Common myeloid progenitor, CD34-positive (primary cell): Measurements from ENCODE around the gene DLAT.
A peak's percentile ranks its signal among the peaks of the same experiment; 100 is the strongest.
"Not testable (repeated sequence)": the region's sequence is repeated elsewhere in the genome, so short reads cannot be mapped to it uniquely, and the experiment has no call there.

Source experiments
- CTCF ChIA-PET: fragments of 350-600 bp; sonication (Branson Sonifier 250); formaldehyde crosslinking; loops from one replicate; lab custom pipeline; 2021; ENCODE audit warnings: antibody characterized with exemption; lab: Charles Lee
- POLR2A ChIA-PET: fragments of 350-600 bp; sonication (Branson Sonifier 250); formaldehyde crosslinking; loops from one replicate; lab custom pipeline; 2021; ENCODE audit warnings: antibody characterized with exemption; lab: Charles Lee
- DNase-seq, 3 donors: peaks; one replicate each; pipeline versions ENCODE4 v3.0.0 to v3.0.0-alpha.2; 2013
- H3K27ac ChIP-seq, 2 experiments: 1 replicate in 1 of 2; 2 replicates in 1 of 2; pipeline ENCODE4 v1.7.0; 2013; ENCODE audit warnings: inconsistent platforms in 2 of 2, low read length in 2 of 2, mild to moderate bottlenecking in 2 of 2, low read depth in 1 of 2, moderate library complexity in 1 of 2; ENCODE audit not compliant: severe bottlenecking in 2 of 2, insufficient read depth in 1 of 2, poor library complexity in 1 of 2
- H3K27me3 ChIP-seq, 5 experiments: replicated peaks in 2 of 5; 1 replicate in 3 of 5; 2 replicates in 2 of 5; pipeline versions ENCODE4 v1.6.1 to v1.7.0; 2013; ENCODE audit warnings: low read length in 4 of 5, mild to moderate bottlenecking in 2 of 5, moderate library complexity in 2 of 5, inconsistent platforms in 1 of 5; ENCODE audit not compliant: insufficient read depth in 5 of 5, control insufficient read depth in 4 of 5
- H3K36me3 ChIP-seq, 4 experiments: 1 replicate in 2 of 4; 2 replicates in 2 of 4; pipeline versions ENCODE4 v1.6.1 to v1.7.0; 2013; ENCODE audit warnings: low read length in 3 of 4, control low read depth in 1 of 4, mild to moderate bottlenecking in 1 of 4; ENCODE audit not compliant: control insufficient read depth in 4 of 4, insufficient read depth in 4 of 4
- H3K4me1 ChIP-seq, 4 experiments: 1 replicate in 3 of 4; 2 replicates in 1 of 4; pipeline versions ENCODE4 v1.6.1 to v1.7.1; 2013; ENCODE audit warnings: low read length in 3 of 4, mild to moderate bottlenecking in 3 of 4, control low read depth in 1 of 4, inconsistent platforms in 1 of 4, moderate library complexity in 1 of 4; ENCODE audit not compliant: control insufficient read depth in 4 of 4, insufficient read depth in 4 of 4; ENCODE audit errors: control extremely low read depth in 1 of 4
- H3K4me3 ChIP-seq, 7 experiments: 1 replicate in 4 of 7; 2 replicates in 3 of 7; pipeline versions ENCODE4 v1.5.1 to v1.7.0; 2013; ENCODE audit warnings: mild to moderate bottlenecking in 7 of 7, low read length in 6 of 7, moderate library complexity in 6 of 7, inconsistent platforms in 2 of 7, low read depth in 2 of 7, control low read depth in 1 of 7; ENCODE audit not compliant: insufficient read depth in 4 of 7, control insufficient read depth in 1 of 7; ENCODE audit errors: extremely low read depth in 1 of 7
- H3K9me3 ChIP-seq, 5 experiments: 1 replicate in 4 of 5; 2 replicates in 1 of 5; pipeline versions ENCODE4 v1.6.1 to v1.7.1; 2013; ENCODE audit warnings: low read length in 4 of 5, mild to moderate bottlenecking in 2 of 5, inconsistent platforms in 1 of 5, low read depth in 1 of 5, moderate library complexity in 1 of 5; ENCODE audit not compliant: control insufficient read depth in 4 of 5, insufficient read depth in 2 of 5; ENCODE audit errors: control extremely low read depth in 1 of 5
- WGBS: methylation state at CpG from one replicate; pipeline ENCODE4 v1.1.5; 2013; ENCODE audit not compliant: insufficient coverage; 5-methylcytosine and 5-hydroxymethylcytosine counted together

DLAT gene

GRCh38 chr11:111992206-111992855 lies 32.9 kb upstream of the DLAT start:
- no peak for DNase-seq
- no peaks in the 10 kb centered on the region for H3K27me3 ChIP-seq
- no peak overlapping the region for H3K4me3 ChIP-seq
- CTCF ChIA-PET = interaction anchor here (1.2 to 5.4 kb wide), 4 partner anchors 11 to 62 kb away, joined by 3 to 37 read pairs (median 8); no protein-coding TSS in a partner anchor
- WGBS = 100% methylated on average over 1 of the region's 3 CpGs
- H3K27ac ChIP-seq = no peak overlapping the region
- no peaks in the 10 kb centered on the region for H3K9me3 ChIP-seq
- H3K4me1 ChIP-seq = no peaks in the 10 kb centered on the region
- H3K36me3 ChIP-seq = peaks cover 0 to 11% (median 3%) of the 10 kb centered on the region in 4 experiments
- POLR2A ChIA-PET = no interaction called here

DNA sequence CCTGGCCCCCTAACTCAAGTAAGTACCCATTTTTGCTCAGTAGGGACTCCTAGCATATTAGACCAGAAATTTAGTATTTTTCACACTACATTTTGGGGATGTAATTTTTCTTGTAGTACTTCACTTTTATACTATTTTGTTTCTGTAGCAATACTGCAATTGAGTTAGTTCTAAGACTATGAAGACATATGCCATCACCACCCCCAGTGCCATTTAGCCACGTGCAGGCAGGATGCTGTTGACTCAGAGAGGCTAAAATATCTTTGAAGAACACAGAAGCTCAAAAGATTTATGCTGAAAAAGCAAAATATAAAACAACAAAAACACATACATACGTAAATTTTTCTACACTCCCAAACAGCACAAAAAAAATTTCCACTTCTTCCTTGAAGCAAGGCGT lies 29.1 kb upstream of the DLAT start:
- Histone ChIP-seq H3K36me3 (peaks cover 0 to 11% (median 3%) of the 10 kb centered on the region in 4 experiments), H3K27me3 (no peaks in the 10 kb centered on the region), H3K4me1 (no peaks in the 10 kb centered on the region), H3K27ac (no peak overlapping the region), H3K4me3 (no peak overlapping the region), H3K9me3 (no peaks in the 10 kb centered on the region)
- ChIA-PET CTCF (interaction anchor here (1.6 kb wide), 1 partner anchor 26 kb away, joined by 3 read pairs; no protein-coding TSS in a partner anchor), POLR2A (interaction anchor here (0.5 kb wide), 1 partner anchor 437 kb away, joined by 5 read pairs; no protein-coding TSS in a partner anchor)
- 94% methylated on average over 3 of the region's 3 CpGs for WGBS
- DNase-seq = no peak

DNA sequence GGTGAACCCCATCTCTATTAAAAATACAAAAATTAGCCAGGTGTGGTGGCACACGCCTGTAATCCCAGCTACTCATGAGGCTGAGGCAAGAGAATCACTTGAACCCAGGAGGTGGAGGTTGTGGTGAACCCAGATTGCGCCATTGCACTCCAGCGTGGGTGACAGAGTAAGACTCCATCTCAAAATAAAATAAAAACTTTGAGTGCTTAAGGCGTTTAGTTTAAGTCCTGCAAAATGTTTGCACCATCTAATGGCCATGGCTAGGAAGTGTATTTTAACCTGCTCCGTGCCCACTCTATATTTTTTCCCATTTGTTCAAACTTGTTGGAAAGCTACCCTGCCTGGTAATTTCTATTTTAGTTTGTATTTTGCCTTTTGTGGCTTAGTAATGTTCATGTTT lies 28.5 kb upstream of the DLAT start:
- not testable (repeated sequence) for H3K4me3 ChIP-seq, H3K27me3 ChIP-seq, H3K9me3 ChIP-seq, H3K27ac ChIP-seq, H3K4me1 ChIP-seq
- POLR2A ChIA-PET = interaction anchor here (0.5 kb wide), 1 partner anchor 437 kb away, joined by 5 read pairs; no protein-coding TSS in a partner anchor
- peak; percentile 20 to 42 (median 37) for DNase-seq
- WGBS = 85% methylated on average over 4 of the region's 5 CpGs
- peaks cover 0 to 11% (median 3%) of the 10 kb centered on the region in 4 experiments for H3K36me3 ChIP-seq
- CTCF ChIA-PET = interaction anchor here (0.8 to 2.3 kb wide), 4 partner anchors 15 to 66 kb away, joined by 3 to 9 read pairs (median 6); no protein-coding TSS in a partner anchor

- Histone ChIP-seq H3K36me3 (peaks cover 0 to 3% (median 1%) of the 10 kb centered on the region in 4 experiments), H3K27me3 (no peaks in the 10 kb centered on the region), H3K4me3 (no peak overlapping the region), H3K4me1 (no peaks in the 10 kb centered on the region), H3K9me3 (no peaks in the 10 kb centered on the region), H3K27ac (no peak overlapping the region)
- ChIA-PET POLR2A (no interaction called here), CTCF (no interaction called here)
- no peak for DNase-seq
These were observed 26.1 kb upstream of the DLAT start for GRCh38 chr11:111999111-111999510.

DNA sequence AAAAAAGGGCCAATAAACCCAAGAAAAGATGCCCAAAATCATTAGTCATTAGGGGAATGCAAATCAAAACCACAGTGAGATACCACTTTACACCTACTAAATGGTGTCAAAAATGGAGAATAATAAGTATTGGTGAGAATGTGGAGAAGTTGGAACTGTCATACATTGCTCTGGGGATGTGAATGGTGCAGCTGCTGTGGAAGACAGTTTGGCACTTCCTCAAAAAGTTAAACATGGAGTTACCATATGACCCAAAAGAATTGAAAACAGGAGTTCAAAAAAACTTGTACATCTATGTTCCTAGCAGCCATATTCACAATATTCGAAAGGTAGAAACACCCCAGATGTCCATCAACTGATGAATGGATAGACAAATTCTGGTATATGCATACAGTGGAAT lies 24.5 kb upstream of the DLAT start:
- no peak for DNase-seq
- Histone ChIP-seq H3K9me3 (no peaks in the 10 kb centered on the region), H3K4me1 (no peaks in the 10 kb centered on the region), H3K36me3 (no peaks in the 10 kb centered on the region), H3K27me3 (no peaks in the 10 kb centered on the region), H3K27ac (no peak overlapping the region), H3K4me3 (no peak overlapping the region)
- no CpG with 5 or more reads among the region's 1 CpG for WGBS
- CTCF ChIA-PET = interaction anchor here (1.4 kb wide), 1 partner anchor 67 kb away, joined by 4 read pairs; no protein-coding TSS in a partner anchor
- POLR2A ChIA-PET = no interaction called here

DNA sequence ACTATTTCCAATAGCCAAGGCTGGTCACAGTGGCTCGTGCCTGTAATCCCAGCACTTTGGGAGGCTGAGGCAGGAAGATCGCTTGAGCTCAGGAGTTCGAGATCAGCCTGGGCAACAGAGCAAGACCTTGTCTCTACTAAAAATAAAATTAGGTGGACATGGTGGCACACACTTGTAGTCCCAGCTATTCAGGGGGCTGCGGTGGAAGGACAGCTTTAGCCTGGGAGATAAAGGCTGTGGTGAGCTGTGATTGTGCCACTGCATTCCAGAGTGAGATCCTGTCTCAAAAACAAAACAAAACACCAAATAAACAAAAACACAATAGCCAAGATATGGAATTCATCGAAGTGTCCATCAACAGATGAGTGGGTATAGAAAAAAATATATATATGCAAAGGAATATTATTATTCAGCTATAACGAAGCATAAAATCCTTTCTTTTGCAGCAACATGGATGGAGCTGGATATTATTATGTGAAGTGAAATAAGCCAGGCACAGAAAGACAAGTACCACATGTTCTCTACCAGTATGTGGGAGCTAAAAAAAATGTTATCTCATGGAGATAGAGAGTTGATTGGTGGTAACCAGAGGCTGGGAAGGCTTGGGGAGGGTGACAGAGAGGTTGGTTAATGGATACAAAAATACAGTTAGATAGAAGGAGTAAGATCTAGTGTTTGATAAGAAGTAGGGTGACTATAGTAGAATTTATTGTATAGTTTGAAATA lies 22.6 kb upstream of the DLAT start:
- WGBS = 100% methylated on average over 3 of the region's 6 CpGs
- Histone ChIP-seq H3K36me3 (no peaks in the 10 kb centered on the region), H3K4me3 (no peak overlapping the region), H3K9me3 (no peaks in the 10 kb centered on the region), H3K27me3 (no peaks in the 10 kb centered on the region), H3K4me1 (no peaks in the 10 kb centered on the region), H3K27ac (no peak overlapping the region)
- ChIA-PET CTCF (interaction anchor here (1.1 to 1.8 kb wide), 4 partner anchors 9 to 78 kb away, joined by 3 to 4 read pairs (median 4); no protein-coding TSS in a partner anchor), POLR2A (no interaction called here)
- no peak for DNase-seq

DNA sequence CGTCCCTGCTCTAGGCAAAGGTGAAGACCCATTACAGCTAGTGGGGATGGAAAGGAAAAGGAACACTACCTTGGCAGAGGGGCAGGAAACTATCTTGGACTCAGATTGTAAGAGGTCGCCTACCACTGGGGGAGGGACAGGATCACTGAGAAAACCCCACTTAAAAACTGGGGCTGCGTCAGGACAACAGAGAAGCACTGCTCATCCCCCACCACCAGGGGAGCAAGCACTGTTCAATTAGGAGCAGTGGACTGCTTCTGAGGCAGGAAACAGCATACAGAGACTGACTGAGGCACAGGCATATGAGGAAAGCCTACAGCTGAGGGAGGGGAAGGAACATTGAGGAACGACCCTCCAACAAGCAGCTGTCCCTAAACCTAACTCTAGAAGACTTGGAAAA lies 20.8 kb upstream of the DLAT start:
- ChIA-PET POLR2A (interaction anchor here (0.6 kb wide), 1 partner anchor 73 kb away, joined by 3 read pairs; no protein-coding TSS in a partner anchor), CTCF (interaction anchor here (0.7 to 2.5 kb wide), 5 partner anchors 12 to 39 kb away, joined by 3 to 12 read pairs (median 5); no protein-coding TSS in a partner anchor)
- H3K27ac ChIP-seq = no peak overlapping the region
- no peaks in the 10 kb centered on the region for H3K27me3 ChIP-seq
- no peaks in the 10 kb centered on the region for H3K4me1 ChIP-seq
- H3K9me3 ChIP-seq = no peaks in the 10 kb centered on the region
- H3K4me3 ChIP-seq = no peak overlapping the region
- H3K36me3 ChIP-seq = no peaks in the 10 kb centered on the region
- WGBS = 70% methylated on average over 3 of the region's 4 CpGs
- DNase-seq = peak; percentile 22 to 49 (median 27)
